ENCODE measurements around the gene SGCA.

The SGCA gene

DNA sequence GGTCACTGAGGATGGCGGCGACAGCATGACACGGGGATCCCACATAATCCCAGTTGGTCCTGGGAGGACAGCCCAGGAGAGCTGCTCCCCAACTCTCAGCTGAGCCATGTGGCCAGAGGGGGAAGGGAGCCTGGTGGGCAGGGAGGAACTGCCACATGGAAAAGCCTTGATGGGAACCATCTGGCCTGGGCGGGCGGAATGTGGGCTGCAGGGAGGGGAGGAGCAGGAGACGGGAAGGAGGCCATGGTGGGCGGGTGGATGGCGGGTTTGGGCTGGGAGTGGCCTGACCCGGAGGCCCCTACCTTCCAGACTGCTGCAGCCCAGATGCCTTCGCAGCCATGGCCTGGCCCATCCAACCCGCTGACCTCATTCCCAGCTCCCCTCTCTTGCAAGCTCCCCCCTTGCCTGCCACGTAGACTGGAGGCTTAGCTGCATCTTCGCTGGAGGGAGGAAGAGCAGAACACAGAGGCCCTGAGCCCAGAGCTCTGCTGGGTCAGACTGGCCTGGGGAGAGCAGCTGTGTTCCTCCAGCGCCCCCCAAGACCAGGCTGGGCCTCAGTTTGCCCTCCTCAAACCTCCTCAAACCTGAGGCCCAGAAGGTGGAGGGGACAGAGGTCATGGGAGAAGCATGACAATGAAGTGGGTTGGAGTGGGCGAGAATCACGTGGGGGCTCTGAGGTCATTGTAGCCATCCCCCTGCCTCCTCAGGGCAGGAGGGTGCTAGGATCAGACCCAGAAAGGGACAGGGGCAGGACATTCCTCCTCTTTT lies 43.9 kb downstream of the SGCA start:
- DNase-seq (ENCODE audit: low spot score): peak; percentile 55

- DNase-seq (ENCODE audit: low spot score): peak; percentile 70
These were observed 44.7 kb downstream of the SGCA start for GRCh38 chr17:50210240-50211225.

DNA sequence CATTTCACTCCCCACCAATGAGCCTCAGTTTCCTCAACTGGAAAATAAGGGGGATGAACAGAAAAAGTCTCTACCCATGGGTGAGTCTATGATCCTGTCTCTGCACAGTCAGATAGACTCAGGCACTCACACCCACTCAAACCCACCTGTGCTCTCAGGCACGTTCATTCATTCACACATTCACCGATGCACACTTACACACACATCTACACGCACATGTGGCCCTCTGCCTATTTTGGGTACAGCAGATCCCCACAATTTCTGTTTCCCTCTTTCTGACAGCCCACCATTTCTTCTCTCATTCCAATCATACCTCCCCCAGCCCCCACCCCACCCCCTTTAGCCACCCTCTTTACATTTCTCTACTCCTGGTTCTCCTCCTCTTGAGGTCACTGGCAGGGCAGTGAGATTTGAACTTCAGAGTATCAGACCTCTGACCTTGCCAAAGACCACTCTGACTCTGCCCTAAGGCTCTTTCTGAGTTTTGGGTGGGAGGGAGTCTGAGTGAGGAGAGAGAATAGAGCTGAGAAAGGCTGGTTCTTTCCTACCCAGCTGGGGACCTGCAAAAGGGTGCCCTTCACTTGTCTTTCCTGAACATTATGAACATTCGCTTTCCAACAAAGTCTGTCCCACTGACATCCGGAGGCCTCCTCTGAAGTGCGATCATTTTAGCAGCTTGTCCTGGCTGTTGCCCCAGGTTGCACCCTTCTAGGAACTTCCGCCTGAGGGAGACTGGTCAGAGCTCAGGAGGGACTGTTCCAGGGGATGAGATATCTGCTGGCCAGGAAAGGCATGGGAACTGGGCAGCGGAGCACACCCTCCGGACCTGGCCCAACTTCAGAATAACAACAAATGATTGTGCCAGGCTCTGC lies 45.7 kb downstream of the SGCA start:
- no peak for DNase-seq (ENCODE audit: low spot score)

DNA sequence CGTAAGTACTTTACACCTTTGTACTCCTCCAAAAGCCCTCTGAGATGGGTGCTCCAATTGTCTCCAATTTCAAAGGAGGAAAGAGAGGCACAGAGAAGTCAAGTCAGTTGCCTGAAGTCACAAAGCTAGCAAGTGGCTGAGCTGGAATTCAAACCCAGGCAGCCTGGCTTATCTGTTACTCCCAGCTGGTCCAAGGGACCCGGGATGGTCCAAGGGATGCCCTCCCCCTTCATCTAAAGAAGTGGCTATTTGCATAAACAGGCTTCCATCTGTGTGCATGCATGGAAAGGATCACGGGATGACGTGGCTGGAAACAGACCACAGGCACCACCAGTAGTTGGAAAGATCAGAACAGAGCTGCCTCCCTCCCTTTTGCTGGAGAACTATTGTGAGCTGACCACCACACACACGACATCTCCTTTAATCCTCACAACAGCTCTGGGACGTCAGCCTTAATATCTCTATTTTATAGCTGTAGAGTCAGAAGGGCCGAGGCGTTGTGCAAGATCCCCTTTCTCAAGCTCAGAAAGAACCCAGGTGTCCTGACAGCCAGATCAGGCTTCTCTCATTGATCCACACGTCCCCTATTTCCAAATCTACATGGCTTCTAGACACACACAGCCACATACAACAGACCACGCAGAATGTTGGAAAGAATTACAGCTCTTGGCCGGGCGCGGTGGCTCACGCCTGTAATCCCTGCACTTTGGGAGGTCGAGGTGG lies 46.5 kb downstream of the SGCA start:
- no peak for DNase-seq (ENCODE audit: low spot score)

- no peak for DNase-seq (ENCODE audit: low spot score)
These were observed 47.5 kb downstream of the SGCA start for GRCh38 chr17:50213026-50214022.

GRCh38 chr17:50214976-50215760 lies 49.4 kb downstream of the SGCA start:
- no peak for DNase-seq (ENCODE audit: low spot score)

- DNase-seq (ENCODE audit: low spot score): no peak
These were observed 51.8 kb downstream of the SGCA start for GRCh38 chr17:50217591-50217990.

DNA sequence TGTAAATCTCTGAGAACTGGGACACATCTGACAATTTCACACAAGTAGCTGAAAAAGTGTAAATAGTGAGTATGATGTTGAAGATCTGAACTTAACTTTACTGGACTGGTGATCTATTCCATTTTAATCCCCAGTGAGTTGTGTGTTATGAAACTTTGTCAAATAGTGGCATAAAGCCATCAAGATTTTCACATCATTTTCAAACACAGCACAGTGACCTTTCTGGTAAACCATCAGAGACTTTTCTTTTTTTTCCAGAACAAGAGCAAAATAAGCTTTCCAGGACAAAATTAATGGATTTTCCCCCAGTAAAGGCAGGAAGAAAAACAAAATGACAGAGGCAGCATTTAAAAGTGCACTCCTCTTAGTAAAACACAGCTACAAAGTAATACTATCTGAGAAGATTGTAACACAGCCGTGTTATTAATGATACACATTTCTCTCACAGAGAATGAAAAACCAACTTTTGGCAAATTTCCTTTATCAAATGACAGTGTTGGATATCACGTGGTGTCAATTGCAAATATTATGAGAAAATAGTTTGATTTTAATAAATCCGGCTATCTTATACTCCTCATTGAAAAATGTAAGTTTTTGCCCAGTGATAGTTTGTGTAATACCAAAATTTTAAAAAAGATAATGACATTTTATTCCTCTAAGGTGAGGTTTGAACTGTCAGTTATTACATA lies 52.4 kb downstream of the SGCA start:
- no peak for DNase-seq (ENCODE audit: low spot score)

- no peak for DNase-seq (ENCODE audit: low spot score)
These were observed 53.0 kb downstream of the SGCA start for GRCh38 chr17:50218771-50219315.

GRCh38 chr17:50219342-50219741 lies 53.5 kb downstream of the SGCA start:
- no peak for DNase-seq (ENCODE audit: low spot score)

- no peak for DNase-seq (ENCODE audit: low spot score)
These were observed 54.2 kb downstream of the SGCA start for GRCh38 chr17:50219939-50220465.

DNA sequence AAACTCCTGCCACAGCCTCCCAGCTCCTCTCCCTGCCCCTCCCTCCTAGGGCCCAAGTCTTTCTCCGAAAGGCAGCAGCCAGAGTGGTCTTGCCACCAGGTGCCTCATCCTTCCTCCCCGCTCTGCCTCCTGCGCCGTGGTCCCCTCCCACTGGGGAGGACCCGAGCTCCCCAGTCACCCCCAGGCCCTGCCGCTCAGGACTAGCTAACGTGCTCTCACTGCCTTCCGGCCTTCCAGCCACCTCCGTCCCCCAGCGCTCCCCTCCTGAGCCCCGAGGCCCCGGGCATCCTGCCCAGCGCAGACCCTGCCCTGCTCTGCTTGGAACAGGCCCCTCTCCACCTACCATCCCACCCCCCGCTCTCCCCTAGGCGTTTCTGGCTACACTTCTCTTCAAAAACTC lies 55.0 kb downstream of the SGCA start:
- DNase-seq (ENCODE audit: low spot score): no peak

- DNase-seq (ENCODE audit: low spot score): no peak
These were observed 55.6 kb downstream of the SGCA start for GRCh38 chr17:50221266-50221863.

DNA sequence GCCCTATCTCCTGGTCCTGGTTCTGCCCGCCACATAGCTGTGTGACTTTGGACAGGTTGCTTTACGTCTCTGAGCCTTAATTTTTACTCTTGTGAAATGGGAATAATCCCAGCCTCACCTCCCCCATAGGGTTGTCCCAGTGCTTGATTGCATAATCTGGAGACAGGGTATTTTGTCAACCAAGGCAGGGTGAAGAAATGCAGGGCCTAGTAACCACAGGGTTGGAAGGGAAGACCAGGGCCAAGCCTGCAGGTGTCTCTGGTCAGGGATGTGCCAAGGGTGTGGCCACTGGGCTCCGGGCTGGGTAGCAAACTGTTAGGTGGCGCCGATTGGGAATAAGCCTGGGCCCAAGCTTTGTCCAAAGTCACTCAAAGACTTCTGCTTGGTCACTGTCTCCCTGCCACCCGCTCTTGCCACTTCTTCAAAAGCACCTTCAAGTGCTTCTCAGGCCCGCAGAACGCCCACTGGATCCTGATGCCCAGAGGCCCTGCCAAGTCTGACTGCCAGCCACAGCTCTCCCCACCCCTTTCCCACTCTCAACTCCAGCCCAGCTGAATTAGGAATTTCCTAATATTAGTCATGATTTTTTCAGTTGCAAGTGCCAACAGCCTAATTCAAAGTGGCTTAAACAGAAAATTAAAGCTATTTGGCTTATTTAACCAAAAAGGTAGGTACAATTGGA lies 56.2 kb downstream of the SGCA start:
- no peak for DNase-seq (ENCODE audit: low spot score)

- no peak for DNase-seq (ENCODE audit: low spot score)
These were observed 57.1 kb downstream of the SGCA start for GRCh38 chr17:50222922-50223321.
